Fibroblast of lung (primary cell): ENCODE results near the gene LTF. TPM values are rescaled to one million over a fixed set of nuclear protein-coding genes. Genes with fewer than 3 reads are reported as not detected.

ENCODE experiments used
- DNase-seq, 2 donors: peaks; one replicate each; pipeline versions ENCODE4 v3.0.0 to v3.0.0-alpha.2; 2010; ENCODE audit warnings: low read depth in 2 of 2
- H2AFZ ChIP-seq: 2 replicates; pipeline ENCODE4 v1.5.1; 2012; ENCODE audit warnings: low read length, control low read depth, inconsistent platforms
- H3K27ac ChIP-seq: 2 replicates; pipeline ENCODE4 v1.5.1; 2011; ENCODE audit warnings: low read length, control low read depth; ENCODE audit not compliant: insufficient read depth
- H3K27me3 ChIP-seq: 2 replicates; pipeline ENCODE4 v1.5.1; 2011; ENCODE audit warnings: mild to moderate bottlenecking, low read length; ENCODE audit not compliant: control insufficient read depth, insufficient read depth
- H3K36me3 ChIP-seq: 2 replicates; pipeline ENCODE4 v1.5.1; 2011; ENCODE audit warnings: low read length; ENCODE audit not compliant: control insufficient read depth, insufficient read depth
- H3K4me1 ChIP-seq: 2 replicates; pipeline ENCODE4 v1.5.1; 2011; ENCODE audit warnings: low read length; ENCODE audit not compliant: control insufficient read depth, insufficient read depth; ENCODE audit errors: extremely low read depth
- H3K4me2 ChIP-seq: 2 replicates; pipeline ENCODE4 v1.5.1; 2011; ENCODE audit warnings: low read length, control low read depth; ENCODE audit not compliant: insufficient read depth; ENCODE audit errors: extremely low read depth
- H3K4me3 ChIP-seq, 4 experiments: fragments of 200-600 bp in 1 of 4; sonication (generic) in 1 of 4; replicated peaks in 1 of 4; 2 replicates each; pipeline ENCODE4 v1.5.1; 2011 to 2016; ENCODE audit warnings: low read length in 4 of 4, low read depth in 3 of 4, mild to moderate bottlenecking in 3 of 4, control low read depth in 2 of 4, inconsistent platforms in 1 of 4, mixed read lengths in 1 of 4; ENCODE audit not compliant: insufficient read depth in 1 of 4; ENCODE audit errors: control extremely low read depth in 1 of 4
- H3K79me2 ChIP-seq: 2 replicates; pipeline ENCODE4 v1.5.1; 2012; ENCODE audit warnings: mild to moderate bottlenecking, low read length, inconsistent platforms; ENCODE audit not compliant: control insufficient read depth, insufficient read depth
- H3K9ac ChIP-seq: 2 replicates; pipeline ENCODE4 v1.5.1; 2011; ENCODE audit warnings: mild to moderate bottlenecking, low read length, control low read depth; ENCODE audit not compliant: insufficient read depth
- H3K9me3 ChIP-seq: 2 replicates; pipeline ENCODE4 v1.5.1; 2012; ENCODE audit warnings: low read depth, low read length; ENCODE audit not compliant: control insufficient read depth, insufficient read depth
- H4K20me1 ChIP-seq: 2 replicates; pipeline ENCODE4 v1.5.1; 2011; ENCODE audit warnings: low read length; ENCODE audit not compliant: control insufficient read depth, insufficient read depth; ENCODE audit errors: extremely low read depth
- CTCF ChIP-seq, 2 donors: IDR thresholded peaks in 1 of 2; conservative IDR thresholded peaks in 1 of 2; 1 replicate in 1 of 2; 2 replicates in 1 of 2; pipeline ENCODE4 v1.5.1; 2011 to 2012; ENCODE audit warnings: low read length in 2 of 2, control low read depth in 1 of 2, inconsistent platforms in 1 of 2, low read depth in 1 of 2, mild to moderate bottlenecking in 1 of 2
- EZH2 ChIP-seq: IDR thresholded peaks from 2 replicates; pipeline ENCODE4 v1.5.1; 2012; ENCODE audit warnings: low read length, control low read depth, mild to moderate bottlenecking; ENCODE audit errors: missing control alignments
- polyA plus RNA-seq, 2 donors: library from polyadenylated mRNA; depleted of rRNA in 1 of 2; stranded (reverse) in 1 of 2; unstranded in 1 of 2; fragments of >200 nt; gene quantifications; 2 replicates each; pipeline ENCODE4 v1.2.1, GENCODE V29; 2011 to 2012; ENCODE audit warnings: missing spikeins in 1 of 2
- total RNA-seq: library from RNA; depleted of rRNA; stranded (reverse); fragments of >200 nt; gene quantifications from 2 replicates; pipeline ENCODE4 v1.2.1, GENCODE V29; 2014

Gene LTF
- total and polyA plus RNA-seq, 2 donors (not counting 1 experiment from before 2014, with no cell fraction given) = not detected

- no peak overlapping the region for H3K27ac ChIP-seq
- DNase-seq = no peak
Measured at GRCh38 chr3:46429671-46430070, 35.0 kb downstream of the LTF start.

GRCh38 chr3:46429250-46429649 is 35.5 kb downstream of the LTF start:
- DNase-seq = no peak
- no peaks in the 10 kb centered on the region for H3K36me3 ChIP-seq
- H3K9me3 ChIP-seq = no peaks in the 10 kb centered on the region

More at GRCh38 chr3:46429671-46430070, 35.0 kb downstream of the LTF start:
- no peak for TF ChIP-seq EZH2
- no peak for TF ChIP-seq CTCF (conservative IDR thresholded peaks at IDR 0.05 in 1 of 2, IDR thresholded peaks at IDR 0.05 in 1 of 2; ENCODE audit: low read depth in 1 of 2, low read length in 2 of 2)
- H3K9me3 ChIP-seq = no peaks in the 10 kb centered on the region
- H2AFZ ChIP-seq = no peak overlapping the region
- no peaks in the 10 kb centered on the region for H3K27me3 ChIP-seq
- no peaks in the 10 kb centered on the region for H3K36me3 ChIP-seq
- H3K4me2 ChIP-seq = no peak overlapping the region
- no peaks in the 10 kb centered on the region for H3K4me1 ChIP-seq
- H4K20me1 ChIP-seq = no peaks in the 10 kb centered on the region
- no peak overlapping the region for H3K9ac ChIP-seq
- no peak overlapping the region for H3K4me3 ChIP-seq
- H3K79me2 ChIP-seq = no peaks in the 10 kb centered on the region

More at GRCh38 chr3:46429250-46429649, 35.5 kb downstream of the LTF start:
- Histone ChIP-seq H4K20me1 (no peaks in the 10 kb centered on the region), H3K9ac (no peak overlapping the region), H3K4me2 (no peak overlapping the region), H2AFZ (no peak overlapping the region), H3K27ac (no peak overlapping the region), H3K4me1 (no peaks in the 10 kb centered on the region), H3K4me3 (no peak overlapping the region), H3K79me2 (no peaks in the 10 kb centered on the region), H3K27me3 (no peaks in the 10 kb centered on the region)
- no peak for TF ChIP-seq CTCF (conservative IDR thresholded peaks at IDR 0.05 in 1 of 2, IDR thresholded peaks at IDR 0.05 in 1 of 2; ENCODE audit: low read depth in 1 of 2, low read length in 2 of 2)
- TF ChIP-seq EZH2 = no peak
